Transverse colon (tissue), 4 donors: ENCODE measurements around the gene IFT172.

Experiments
- CTCF ChIP-seq, 5 experiments: fragments of 200-600 bp in 3 of 5; fragments of 450-650 bp in 2 of 5; sonication (generic) in 3 of 5; IDR thresholded peaks; 1 replicate in 2 of 5; 2 replicates in 3 of 5; pipeline ENCODE4 v1.5.1; 2016 to 2017; ENCODE audit warnings: antibody characterized with exemption in 5 of 5, inconsistent platforms in 3 of 5, mild to moderate bottlenecking in 2 of 5, moderate library complexity in 1 of 5
- EP300 ChIP-seq: sonication (generic); formaldehyde crosslinking; IDR thresholded peaks from one replicate; pipeline ENCODE4 v1.6.1; 2017; ENCODE audit warnings: antibody characterized with exemption, low read depth
- POLR2A ChIP-seq: fragments of 450-650 bp; IDR thresholded peaks from one replicate; pipeline ENCODE4 v1.6.1; 2016; ENCODE audit warnings: antibody characterized with exemption, mild to moderate bottlenecking, moderate library complexity
- POLR2AphosphoS5 ChIP-seq, 3 donors: sonication (generic); formaldehyde crosslinking; IDR thresholded peaks; one replicate each; pipeline ENCODE4 v1.6.1; 2016; ENCODE audit warnings: antibody characterized with exemption in 3 of 3

GRCh38 chr2:27495840-27496356, 6.4 kb upstream of the IFT172 start:
- TF ChIP-seq CTCF (IDR thresholded peaks at IDR 0.05): no peak
- no peak for TF ChIP-seq POLR2AphosphoS5 (IDR thresholded peaks at IDR 0.05)
- no peak for TF ChIP-seq POLR2A
- no peak for TF ChIP-seq EP300
